ENCODE measurements around the gene SPEF1. TPM values are rescaled to one million over a fixed set of nuclear protein-coding genes. Genes with fewer than 3 reads are reported as not detected.
"Not testable (repeated sequence)": the region's sequence is repeated elsewhere in the genome, so short reads cannot be mapped to it uniquely, and the experiment has no call there.

The SPEF1 gene
- total RNA-seq, 1 donor from 2014 or later = 0.41 TPM

DNA sequence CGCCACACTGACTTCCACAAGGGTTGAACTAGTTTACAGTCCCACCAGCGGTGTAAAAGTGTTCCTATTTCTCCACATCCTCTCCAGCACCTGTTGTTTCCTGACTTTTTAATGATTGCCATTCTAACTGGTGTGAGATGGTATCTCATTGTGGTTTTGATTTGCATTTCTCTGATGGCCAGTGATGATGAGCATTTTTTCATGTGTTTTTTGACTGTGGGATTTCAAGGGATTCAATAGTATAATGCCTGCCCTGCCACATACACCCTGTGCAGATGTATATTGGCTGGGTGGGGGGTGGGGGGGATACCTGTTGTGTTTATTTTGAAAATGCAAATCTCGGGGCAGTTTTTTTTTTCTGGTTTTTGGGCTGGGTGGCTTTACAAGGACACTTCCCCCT lies 12.9 kb upstream of the SPEF1 start:
- FAIRE-seq; DNase-seq (ENCODE audit: low spot score in 2 of 2): not testable (repeated sequence)

GRCh38 chr20:3789201-3789600 lies 8.0 kb upstream of the SPEF1 start:
- FAIRE-seq; DNase-seq (ENCODE audit: low spot score in 2 of 2): not testable (repeated sequence)

DNA sequence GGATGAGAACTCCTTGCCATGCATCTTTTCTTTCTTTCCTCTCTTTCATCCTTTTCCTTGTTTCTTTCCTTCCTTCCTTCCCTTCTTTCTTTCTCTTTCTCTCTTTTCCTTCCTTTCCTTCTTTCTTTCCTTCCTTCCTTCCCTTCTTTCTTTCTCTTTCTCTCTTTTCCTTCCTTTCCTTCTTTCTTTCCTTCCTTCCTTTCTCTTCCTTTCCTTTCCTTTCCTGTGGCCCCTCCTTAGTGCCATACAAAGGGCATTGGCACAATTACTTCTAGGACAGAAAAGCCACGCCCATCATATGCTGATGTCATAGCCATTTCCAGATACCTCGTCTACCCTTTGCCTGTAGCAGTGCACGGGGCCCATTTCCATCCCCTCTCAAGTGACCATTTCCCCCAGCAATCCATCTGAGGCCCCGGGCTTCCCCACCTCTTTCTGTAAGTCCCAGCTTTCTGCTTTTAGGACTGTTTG lies 7.5 kb upstream of the SPEF1 start:
- DNase-seq (ENCODE audit: low spot score in 2 of 2) = no peak
- FAIRE-seq = no peak

DNA sequence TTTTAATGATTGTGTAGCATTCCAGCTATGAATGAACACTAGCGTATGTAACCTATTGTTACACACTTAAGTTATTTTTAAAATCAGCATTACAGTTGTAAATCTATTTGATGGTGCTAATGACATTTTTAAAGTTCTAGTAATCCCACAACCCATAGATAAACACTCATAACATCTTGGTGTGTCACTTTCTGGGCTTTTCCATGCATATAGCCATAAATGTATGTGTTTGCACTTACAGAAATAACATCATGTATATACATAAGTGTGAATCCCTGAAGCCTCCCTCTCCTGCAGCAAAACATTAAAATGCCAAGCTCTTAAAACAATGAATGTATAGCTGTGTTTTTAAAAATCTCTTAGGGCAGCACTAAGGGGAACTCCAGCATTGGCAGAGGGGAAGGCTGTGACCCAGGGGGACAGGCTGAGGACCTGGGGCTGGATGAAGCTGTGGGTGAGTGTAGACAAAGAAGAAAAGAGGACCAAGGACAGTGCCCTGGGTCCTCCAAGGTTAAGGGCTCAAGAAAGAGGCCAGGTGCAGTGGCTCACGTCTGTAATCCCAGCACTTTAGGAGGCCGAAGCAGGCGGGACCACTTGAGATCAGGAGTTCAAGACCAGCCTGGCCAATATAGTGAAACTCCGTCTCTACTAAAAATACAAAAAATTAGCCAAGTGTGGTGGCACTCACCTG lies 6.2 kb upstream of the SPEF1 start:
- DNase-seq (ENCODE audit: low spot score in 2 of 2) (no peak), FAIRE-seq (no peak)

GRCh38 chr20:3786665-3787323 lies 5.5 kb upstream of the SPEF1 start, which contains the start of gene CENPB:
CENPB (minus strand) TSS chr20:3786740; CDS start chr20:3786483, 257 bp downstream.
- FAIRE-seq (no peak), DNase-seq (ENCODE audit: low spot score in 2 of 2) (peak; percentile 97)

DNA sequence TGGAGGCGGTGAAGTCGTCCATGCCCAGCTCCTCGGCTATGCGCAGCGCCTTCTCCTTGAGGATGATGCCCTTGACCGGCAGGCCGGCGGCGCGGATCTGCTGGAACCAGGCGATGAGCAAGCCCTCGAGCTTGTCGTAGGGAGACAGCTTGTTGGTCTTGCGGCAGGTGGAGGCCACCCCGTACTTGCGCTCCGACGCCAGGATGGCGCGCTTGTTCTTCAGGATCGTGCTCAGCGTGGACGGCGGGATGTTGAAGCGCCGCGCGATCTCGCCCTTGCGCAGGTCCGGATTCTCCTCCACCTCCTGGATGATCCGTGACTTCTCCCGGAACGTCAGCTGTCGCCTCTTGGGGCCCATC lies 4.9 kb upstream of the SPEF1 start:
- FAIRE-seq (no peak), DNase-seq (ENCODE audit: low spot score in 2 of 2) (peak in 1 of 2 donors; percentile 63)

DNA sequence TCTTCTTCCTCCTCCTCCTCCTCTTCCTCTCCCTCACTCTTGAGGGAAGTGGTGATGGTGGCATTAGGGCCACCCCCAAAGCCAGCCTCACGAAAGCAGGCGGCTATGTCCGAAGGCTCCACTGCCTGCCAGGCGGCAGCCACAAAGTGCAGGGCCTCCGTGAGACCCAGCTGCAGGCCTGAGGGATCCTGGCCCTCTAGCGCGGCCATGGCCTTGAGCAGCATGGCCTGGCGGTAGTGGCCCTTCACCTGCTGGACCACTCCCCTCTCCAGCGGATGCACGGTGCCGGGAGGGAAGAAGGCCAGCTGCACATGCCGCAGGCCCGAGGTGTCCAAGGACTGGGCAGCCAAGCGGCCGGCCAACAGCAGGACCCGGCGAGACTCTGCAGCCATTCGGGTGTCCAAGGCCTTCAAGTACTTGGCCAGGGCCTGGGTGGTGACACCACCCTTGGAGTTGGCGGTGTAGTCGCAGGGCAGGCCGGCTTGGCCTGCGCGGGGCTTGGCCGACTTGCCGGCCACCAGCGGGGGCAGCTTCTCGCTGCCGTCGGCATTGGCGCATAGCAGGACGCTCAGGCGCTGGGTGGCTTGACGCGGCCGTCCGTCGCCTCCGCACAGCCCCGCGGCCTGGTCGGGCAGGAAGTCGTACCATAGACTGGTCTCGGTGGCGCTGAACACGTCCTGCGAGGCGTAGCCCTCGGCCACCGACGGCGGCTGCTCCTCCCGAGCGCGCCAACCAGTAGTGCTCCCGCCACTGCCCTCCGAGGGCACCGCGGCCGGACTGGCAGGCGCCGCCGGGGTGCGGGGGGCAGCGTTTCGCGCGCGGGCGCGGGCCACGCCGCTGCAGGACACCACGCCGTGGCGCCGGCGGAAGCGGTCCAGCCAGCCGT lies 4.2 kb upstream of the SPEF1 start:
- FAIRE-seq = no peak
- DNase-seq (ENCODE audit: low spot score in 2 of 2) = peak in 1 of 2 donors; percentile 43

DNA sequence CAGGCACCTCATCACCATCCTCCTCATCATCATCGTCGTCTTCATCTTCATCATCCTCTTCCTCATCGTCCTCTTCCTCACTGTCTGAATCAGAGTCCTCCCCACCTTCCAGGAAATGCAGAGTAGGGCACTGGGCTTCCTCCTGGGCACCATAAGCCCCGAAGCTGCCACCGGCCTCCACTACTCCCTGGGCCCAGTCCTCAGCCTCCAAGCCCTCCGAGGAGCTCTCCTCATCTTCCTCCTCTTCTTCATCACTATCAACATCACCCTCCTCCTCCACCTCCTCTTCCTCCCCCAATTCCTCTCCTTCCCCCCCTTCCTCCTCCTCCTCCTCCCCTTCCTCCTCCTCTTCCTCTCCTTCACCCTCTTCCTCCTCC lies 3.6 kb upstream of the SPEF1 start:
- DNase-seq (ENCODE audit: low spot score in 2 of 2) = no peak
- FAIRE-seq = no peak

DNA sequence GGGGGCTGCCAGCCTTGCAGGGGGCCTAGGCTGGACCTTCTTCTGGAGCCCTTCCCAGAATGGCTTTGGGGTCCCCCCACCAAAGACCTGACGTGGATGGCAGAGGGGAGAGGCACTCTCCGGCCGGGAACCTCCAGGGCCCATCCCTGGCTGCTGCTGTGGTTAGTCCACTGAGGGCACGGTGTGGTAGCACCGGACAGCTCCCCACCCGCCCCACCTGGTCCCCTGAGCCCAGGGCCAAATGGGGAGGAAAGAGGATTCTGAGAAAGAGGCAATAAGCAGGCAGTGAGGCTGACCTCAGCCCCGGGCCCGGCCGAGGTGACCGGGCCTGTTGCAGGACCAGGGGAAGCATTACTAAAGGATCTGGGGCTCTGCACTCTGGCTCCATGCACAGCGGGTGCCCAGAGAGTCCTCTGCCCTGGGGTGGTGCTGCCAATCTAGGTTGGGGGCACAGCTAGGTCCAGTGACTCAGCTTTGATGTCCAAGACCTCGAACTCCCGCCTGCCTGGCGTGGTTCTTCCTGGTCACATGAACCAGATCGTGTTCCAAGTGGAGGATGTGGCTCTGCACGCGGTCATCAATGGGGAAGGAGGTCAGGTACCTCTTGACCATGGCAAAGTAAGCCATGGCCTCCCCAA lies 3.1 kb upstream of the SPEF1 start:
- DNase-seq (ENCODE audit: low spot score in 2 of 2) (no peak), FAIRE-seq (no peak)

- DNase-seq (ENCODE audit: low spot score in 2 of 2) = no peak
- FAIRE-seq = no peak
Observed at GRCh38 chr20:3783511-3784195, 2.4 kb upstream of the SPEF1 start.

DNA sequence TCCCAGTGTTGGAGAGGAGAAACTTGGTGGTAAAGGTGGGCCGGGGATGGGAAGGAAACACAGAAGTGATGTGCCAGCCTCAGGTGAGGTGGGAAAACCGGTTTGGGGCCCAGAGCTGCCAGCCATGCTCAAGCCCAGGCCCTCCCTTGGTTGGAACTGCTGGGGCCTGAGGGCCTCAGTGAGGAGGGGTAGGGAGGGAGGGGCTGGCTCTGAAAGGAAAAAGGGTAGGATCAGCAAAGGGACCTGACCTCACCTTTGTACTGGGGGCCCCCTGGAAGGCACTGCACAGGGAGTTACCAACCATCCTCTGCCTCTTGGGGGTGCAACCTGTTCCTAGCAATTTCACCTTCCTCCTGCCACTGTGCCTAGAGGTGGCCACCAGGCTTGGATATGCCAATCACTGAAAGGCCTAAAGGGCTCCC lies 1.8 kb upstream of the SPEF1 start:
- FAIRE-seq = no peak
- DNase-seq (ENCODE audit: low spot score in 2 of 2) = no peak

GRCh38 chr20:3782597-3782996 lies 1.3 kb upstream of the SPEF1 start:
- DNase-seq (ENCODE audit: low spot score in 2 of 2) (no peak), FAIRE-seq (no peak)

DNA sequence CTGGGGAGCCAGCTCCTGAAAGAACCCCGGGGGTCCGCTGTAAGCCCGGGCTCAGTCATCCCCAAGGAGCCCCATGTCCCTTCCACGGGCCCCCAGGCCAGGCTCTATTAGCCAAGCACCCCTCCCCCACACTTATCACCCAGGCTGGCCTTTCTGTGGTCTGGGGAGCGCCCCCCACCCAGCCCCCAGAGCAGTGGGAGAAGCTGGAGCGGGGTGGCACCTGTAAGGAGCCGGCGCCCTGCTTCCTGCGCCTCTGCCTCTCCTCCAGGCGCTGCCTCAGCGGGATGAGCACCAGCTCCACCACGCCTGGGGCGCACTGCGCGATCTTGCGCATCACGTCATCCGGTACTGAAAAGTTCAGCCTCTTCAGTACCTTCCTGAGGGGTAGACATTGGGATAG lies 2.3 kb downstream of the SPEF1 start:
- DNase-seq (ENCODE audit: low spot score in 2 of 2) (no peak), FAIRE-seq (no peak)

GRCh38 chr20:3777716-3778629 lies 3.3 kb downstream of the SPEF1 start:
- FAIRE-seq (no peak), DNase-seq (ENCODE audit: low spot score in 2 of 2) (peak in 1 of 2 donors; percentile 67)

GRCh38 chr20:3777381-3777715 lies 3.9 kb downstream of the SPEF1 start:
- DNase-seq (ENCODE audit: low spot score in 2 of 2) (no peak), FAIRE-seq (no peak)

DNA sequence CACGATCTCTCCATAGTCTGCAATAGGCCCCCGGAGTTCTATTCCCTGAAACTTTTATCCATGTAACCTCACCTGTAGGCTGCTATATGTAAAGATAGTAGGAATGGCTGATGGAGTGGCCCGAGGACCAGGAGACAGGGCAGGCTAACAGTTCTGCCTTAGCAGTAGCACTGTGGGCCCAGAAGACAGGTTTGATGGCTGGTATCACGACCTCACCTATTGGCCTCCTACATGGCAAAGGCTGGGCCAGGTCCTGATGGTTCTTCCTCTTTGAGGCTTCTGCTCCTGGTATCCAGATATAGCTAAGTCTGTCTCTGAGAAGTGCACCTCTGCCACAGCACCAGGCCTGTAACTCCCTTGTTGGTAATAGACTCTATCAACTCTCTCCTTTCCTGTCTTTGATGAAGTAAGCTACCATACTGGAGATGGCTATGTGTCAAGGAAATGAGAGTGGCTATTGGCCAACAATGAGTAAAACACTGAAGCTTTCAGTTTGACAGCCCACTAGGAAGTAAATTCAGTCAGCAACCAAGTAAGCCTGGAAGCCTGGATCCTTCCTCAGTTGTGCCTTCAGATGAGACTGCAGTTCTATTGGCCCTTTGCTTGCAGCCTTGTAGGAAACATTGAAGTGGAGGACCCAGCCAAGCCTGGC lies 5.7 kb downstream of the SPEF1 start:
- no peak for DNase-seq (ENCODE audit: low spot score in 2 of 2)
- no peak for FAIRE-seq

- FAIRE-seq = no peak
Observed at GRCh38 chr20:3771552-3772058, 9.6 kb downstream of the SPEF1 start.

DNA sequence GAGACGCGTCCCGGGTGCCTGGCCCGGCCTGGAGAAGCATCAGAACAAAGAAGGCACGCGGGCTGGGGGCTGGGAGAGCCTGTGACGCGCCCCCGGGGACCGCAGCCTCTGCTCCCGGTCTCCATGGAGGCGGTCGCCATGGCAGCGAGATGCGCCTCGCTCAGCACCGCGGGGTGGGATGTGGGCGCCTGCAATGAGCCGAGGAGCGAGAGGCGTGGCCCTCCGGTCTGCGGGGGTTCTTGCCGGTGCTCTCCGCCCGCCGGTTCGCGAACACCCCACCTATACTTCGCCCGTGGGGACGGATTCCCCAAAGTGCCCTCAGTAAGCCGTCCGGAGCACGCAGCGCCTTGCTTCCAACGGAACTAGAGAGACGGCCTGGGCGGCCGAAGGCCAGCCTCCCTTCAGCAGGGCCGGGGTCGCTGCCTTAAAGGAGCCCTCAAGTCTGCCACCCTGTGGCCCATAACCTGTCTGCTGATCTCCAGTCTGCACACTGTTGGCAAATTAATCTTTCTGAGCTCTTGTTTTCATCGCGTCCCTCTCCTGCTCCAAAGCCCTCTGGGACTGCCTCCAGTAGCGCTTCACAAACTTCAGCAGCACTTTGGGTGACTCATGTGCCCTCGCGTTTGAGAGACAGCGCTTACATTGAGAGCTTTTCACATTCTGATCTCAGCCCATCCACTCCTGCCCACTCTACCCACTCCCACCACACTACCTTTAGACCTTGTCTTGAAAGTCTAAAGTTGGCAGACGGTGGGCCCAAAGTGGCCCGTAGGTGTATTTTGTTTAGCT lies 12.7 kb downstream of the SPEF1 start:
- peak; percentile 71 for DNase-seq (ENCODE audit: low spot score in 2 of 2)
- FAIRE-seq = no peak

More at GRCh38 chr20:3771552-3772058, 9.6 kb downstream of the SPEF1 start:
- no peak for DNase-seq (ENCODE audit: low spot score in 2 of 2)

Data from frontal cortex (tissue), 4 donors.